Fibroblast of skin of right biceps (primary cell): Measurements from ENCODE around the gene SIRT2.
A peak's percentile ranks its signal among the peaks of the same experiment; 100 is the strongest.
"Not testable (repeated sequence)": the region's sequence is repeated elsewhere in the genome, so short reads cannot be mapped to it uniquely, and the experiment has no call there.

ENCODE experiments used
- DNase-seq: peaks from one replicate; pipeline ENCODE4 v3.0.0-alpha.2; 2013

Gene SIRT2

DNA sequence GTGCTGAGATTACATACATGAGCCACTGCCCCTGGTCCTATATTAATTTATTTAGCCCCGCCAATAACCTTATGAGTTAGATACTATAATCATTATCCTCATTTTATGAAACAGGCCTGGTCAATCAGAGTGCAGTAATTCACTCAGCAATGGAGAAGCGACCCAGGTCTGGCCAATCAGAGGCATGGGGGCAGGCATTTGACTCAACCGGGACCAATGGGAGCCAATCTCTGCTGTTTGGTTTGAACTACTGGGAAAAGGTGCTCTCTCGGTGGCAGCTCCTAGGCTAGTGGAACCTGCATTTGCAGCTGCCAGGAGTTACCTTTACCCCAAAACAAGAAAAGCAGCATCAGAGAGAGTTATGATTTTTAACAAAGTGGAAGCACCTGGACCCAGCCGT is 6.6 kb downstream of the SIRT2 start:
- no peak for DNase-seq

DNA sequence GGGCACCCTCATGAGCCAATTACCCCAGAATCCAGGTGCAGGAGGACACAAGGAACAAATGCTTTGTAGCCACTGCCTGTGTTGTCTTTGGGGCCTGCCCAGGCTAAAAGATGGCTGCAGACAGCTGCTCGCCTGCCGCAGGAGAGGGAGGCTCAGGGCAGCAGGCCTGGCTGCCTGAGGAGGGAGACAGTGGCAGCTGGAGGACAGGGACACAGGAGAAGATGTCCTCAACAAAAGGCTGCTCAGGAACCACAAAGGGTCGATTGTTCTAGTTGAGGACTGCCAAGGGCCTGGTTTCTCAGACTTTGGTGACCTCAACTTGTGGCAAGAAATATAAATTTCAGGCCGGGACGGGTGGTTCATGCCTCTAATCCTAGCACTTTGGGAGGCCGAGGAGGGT is 7.6 kb downstream of the SIRT2 start:
- DNase-seq: no peak

GRCh38 chr19:38890686-38891085 is 8.7 kb downstream of the SIRT2 start:
- DNase-seq: no peak

GRCh38 chr19:38889803-38890202 is 9.6 kb downstream of the SIRT2 start:
- no peak for DNase-seq

GRCh38 chr19:38888876-38889275 is 10.5 kb downstream of the SIRT2 start:
- DNase-seq: no peak

DNA sequence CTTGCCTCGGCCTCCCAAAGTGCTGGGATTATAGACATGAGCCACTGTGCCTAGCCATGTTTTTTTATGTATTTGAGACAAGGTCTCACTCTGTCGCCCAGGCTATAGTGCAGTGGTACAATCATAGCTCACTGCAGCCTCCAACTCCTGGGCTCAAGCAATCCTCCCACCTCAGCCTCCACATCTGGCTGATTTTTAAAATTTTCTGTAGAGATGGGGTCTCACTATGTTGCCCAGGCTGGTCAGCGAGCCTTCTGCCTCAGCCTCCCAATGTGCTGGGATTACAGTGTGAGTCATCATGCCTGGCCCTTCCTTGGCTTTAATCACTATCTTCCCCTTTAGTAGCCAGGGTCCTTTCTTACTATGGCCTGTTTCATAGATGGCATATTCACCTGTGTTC is 14.7 kb downstream of the SIRT2 start:
- DNase-seq: not testable (repeated sequence)

DNA sequence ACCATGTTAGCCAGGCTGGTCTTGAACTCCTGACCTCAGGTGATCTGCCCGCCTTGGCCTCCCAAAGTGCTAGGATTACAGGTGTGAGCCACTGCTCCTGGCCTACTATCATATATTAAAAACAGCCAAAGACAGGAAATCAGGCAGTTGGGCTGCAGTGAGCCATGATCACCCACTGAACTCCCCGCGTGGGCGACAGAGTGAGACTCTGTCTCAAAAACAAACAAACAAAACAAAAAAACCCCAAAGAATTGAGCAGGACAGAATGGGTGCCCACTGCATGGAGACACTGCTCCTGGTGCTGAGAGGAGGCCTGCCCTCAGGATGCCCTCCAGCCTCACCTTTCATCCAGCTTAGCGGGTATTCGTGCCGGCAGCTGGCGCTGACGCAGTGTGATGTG is 16.1 kb downstream of the SIRT2 start:
- DNase-seq: no peak

DNA sequence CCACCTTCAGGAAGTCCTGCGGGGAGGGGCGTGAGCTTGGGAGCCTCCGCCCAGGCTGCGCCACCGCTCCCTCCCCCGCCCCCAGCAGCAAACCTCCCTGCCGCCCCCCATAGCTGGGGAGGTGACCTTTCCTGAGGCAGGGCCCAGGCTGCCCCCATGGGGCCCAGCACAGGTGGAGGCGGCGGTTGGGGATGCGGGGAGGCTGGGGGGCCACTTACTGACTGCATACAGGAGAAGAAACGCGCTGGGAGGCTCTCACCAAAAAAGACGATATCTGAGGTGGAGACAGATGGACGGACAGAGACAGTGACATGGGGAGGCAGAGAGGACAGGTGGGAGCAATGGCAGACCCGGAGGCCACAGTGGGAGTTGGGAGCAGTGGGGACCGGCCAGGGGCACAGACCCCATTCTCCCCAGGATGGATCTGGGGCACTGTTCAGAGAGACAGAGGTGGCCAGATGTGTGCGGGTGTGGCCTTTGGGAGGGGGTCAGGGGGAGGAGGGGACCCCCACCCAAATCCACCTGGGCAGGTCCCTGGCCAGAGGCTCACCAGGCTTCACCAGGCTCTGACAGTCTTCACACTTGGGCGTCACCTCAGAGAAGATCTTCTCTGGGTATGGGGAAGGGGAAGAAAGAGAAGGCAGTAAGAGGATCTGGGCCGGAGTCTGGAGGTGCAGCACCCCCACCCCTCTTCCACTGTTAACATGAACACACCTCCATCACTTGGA is 18.4 kb downstream of the SIRT2 start:
- DNase-seq: no peak

DNA sequence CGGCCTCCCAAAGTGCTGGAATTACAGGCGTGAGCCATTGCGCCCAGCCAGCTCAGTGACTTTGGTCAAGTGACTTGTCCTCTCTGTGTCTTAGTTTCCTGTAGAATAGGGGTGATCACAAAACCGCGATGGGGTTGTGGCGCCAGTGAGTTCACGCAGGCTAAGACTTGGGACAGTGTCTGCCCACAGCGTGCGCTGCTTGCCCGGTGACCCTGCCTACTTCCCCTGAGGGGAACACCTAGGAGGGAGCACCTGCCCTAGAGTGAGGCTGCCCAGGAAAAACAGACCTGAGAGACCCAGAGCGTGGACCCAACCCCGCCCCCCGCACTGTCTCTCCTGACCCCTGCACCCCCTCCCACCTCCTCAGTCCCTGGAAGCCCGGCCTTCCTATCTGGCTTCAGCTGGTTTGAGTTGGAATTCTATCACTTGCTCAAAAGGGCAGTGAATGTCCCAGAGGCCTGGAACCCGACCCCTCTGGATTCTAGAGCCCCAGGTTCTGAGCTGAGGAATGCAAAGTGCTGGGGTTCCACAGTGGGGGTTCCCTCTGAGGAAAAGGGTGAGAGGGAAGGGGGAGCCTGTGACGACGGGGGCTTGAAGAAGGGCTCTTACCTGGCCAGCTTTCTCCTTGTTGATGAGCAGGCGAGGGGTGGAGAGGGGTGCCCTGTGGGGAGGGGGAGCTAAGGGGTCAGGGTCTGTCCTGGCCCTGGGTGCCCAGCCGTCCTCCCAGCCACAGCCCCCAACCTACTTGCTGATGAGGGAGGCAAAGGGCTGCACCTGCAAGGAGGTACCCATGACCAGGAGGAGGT is 19.1 kb downstream of the SIRT2 start:
- no peak for DNase-seq

DNA sequence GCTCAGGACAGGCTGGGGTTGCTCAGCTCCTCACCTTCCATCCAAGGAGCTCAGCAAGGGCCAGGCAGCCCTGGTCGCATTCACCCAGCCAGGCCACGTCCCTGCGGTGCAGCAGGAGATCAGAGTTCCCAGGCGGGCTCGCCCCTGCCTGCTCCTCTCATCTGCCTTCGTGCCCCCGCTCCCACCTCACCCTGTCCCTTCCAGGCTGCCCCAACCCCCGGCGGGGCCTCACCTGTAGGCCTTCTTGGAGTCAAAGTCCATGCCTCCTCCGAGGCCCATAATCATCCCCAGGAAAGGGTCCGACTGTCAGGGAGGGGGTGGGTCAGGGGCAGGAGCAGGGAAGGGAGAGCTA is 20.0 kb downstream of the SIRT2 start:
- DNase-seq: no peak

- no peak for DNase-seq
Measured at GRCh38 chr19:38878575-38879399, 20.6 kb downstream of the SIRT2 start.

DNA sequence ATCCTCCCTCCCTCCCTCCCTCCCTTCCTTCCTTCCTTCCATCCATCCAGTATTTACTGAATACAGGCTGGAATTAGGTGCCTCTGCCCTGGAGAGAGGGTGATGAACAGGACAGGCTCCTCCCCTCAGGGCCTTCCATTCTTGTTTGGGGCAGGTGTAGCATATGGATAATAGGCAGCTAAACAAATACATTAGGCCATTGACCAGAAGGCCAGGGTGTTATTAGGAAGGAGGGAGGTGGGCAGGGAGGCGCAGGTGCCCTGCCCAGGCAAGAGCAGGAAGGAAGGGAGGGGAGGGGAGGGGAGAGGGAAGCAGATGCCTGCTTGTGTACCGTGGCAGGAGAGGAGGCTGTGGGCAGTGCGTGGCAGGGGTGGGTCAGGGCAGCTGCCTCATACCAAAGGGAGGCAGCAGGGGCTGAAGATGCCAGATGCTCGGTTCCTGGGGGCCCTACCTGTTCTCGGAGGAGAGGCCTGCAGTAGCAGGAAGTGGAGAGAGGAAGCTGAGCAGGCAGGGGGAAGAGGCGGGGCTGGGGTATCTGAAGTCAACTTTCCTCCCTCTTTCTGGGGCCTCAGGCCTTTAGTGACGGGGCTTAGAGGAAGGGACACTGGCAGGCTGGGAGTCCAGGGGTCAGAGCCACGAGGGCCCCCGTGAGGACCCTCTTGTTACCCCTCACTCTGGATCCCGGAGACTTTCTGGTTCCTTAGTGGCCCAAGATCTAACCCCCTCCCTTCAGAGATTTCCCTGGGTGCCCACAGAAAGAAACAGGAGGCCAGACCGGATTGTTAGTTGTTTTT is 21.4 kb downstream of the SIRT2 start, which contains the start of gene RINL:
RINL (minus strand) TSS at position 495 of the 794 bp plus-strand sequence. CDS start 1,533 bp downstream, outside the sequence.
- no peak for DNase-seq

DNA sequence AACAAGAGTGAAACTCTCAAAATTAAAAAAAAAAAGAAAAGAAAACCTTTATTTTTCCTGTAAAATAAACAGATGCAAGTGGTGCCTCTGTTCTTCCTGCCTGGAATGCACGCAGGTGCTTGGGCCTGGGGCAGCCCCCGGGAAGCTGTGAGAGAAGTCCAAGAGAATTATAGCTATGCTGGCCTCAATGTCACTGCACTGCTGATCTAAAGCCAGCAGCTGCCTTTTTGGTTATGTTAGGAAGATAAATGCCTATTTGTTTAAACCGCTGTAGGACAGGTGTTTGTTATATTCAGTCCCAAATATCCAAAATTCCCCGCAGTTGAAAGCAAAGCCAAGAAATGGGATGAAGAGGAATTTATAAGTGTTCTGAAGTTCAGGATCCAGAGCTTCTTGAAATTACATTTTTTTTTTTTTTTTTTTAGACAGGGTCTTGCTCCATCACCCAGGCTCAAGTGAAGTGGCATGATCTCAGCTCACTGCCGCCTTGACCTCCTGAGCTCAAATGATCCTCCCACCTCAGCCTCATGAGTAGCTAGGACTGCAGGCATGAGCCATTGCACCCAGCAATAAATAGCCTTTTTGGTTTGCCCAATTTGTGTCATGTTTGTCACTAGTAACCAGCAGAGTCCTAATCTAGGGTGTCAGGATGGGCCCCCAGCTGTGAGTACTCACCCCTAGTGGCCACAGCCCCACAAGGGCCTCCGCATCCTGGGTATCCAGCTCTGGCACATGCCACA is 23.6 kb downstream of the SIRT2 start:
- no peak for DNase-seq

GRCh38 chr19:38873400-38873799 is 26.0 kb downstream of the SIRT2 start:
- DNase-seq: not testable (repeated sequence)

DNA sequence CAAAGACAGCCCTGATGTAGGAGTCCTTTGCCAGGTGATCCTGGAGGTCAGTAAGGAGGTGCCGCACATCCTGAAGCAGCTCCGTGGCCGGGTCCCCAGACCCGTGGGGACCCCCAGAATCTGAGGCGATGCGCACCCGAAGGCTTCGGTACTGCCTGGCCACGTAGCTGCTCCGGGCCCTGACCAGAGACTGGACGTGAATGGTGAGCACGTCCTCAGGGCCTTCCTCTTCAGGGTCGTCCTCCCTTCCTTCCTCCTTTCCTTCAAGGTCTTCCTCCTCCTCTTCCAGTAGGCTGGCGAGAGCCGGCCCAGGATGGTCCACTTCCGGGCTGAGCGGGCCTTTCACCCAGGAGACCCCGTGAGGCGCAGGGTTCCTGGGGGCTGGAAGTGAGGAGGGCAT is 28.8 kb downstream of the SIRT2 start:
- no peak for DNase-seq

GRCh38 chr19:38869836-38870607 is 29.4 kb downstream of the SIRT2 start:
- DNase-seq: peak; percentile 67

- DNase-seq: no peak
Measured at GRCh38 chr19:38869160-38869835, 30.1 kb downstream of the SIRT2 start.

DNA sequence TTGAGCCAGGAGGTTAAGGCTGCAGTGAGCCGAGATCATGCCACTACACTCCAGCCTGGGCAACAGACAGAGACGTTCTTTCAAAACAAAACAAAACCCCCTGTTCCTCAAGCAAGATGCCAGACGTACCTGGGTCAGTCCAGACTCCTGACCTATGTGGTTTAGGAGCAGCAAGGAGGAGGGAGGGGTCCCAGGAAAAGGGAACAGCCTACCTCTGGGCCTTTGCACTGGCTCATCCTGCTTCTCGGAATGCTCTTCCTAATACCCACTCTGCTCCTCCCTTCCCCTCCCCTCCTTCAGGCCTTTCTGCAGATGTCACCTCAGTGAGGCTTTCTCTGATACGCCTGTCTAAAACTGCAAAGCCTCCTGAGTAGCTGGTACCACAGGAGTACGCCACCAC is 30.9 kb downstream of the SIRT2 start:
- DNase-seq: no peak

DNA sequence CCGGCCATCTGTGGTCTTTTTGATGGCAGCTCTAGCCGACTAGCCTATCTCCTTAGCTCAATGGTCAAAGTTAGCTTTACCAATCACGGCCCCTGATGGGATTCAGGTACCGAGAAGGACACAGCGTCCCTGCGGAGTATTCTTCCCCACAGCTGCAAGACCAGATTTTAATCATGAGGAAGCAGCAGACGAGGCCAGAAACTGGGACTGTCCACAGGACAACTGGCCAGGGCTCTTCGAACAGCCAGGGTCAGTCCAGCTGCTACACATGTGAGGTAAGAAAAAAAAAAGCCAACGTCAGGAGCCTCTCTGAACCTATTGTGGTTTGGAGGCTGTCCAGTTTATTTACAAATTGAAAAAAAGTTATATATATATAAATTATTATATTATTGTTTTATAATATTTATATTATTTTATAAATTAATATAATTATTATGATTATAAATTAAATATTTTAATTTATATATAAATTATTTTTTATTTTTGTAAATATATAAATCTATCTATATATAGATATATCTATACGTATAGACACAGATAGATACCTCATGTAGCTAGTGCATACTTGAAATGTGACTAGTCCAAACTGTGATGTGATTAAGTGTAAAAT is 32.1 kb downstream of the SIRT2 start:
- DNase-seq: no peak
